PFSK-1 (cell line): ENCODE results near the gene SERPINA9.

ENCODE experiments used
- POLR2AphosphoS5 ChIP-seq: IDR thresholded peaks from 2 replicates; pipeline ENCODE4 v1.6.1; 2012; ENCODE audit warnings: low read depth, mild to moderate bottlenecking, control low read depth, low read length, moderate library complexity
- SIN3A ChIP-seq: IDR thresholded peaks from 2 replicates; pipeline ENCODE4 v1.6.1; 2012; ENCODE audit warnings: mild to moderate bottlenecking, low read length, moderate library complexity, borderline replicate concordance; ENCODE audit not compliant: insufficient read depth
- TF ChIP-seq, protein P1 (sequence below), 2 experiments: IDR thresholded peaks; 2 replicates each; pipeline versions ENCODE4 v1.6.1 to v1.8.0; 2011 to 2012; ENCODE audit warnings: low read depth in 2 of 2, low read length in 2 of 2, control low read depth in 1 of 2, inconsistent platforms in 1 of 2, mild to moderate bottlenecking in 1 of 2, moderate library complexity in 1 of 2; ENCODE audit not compliant: insufficient read depth in 1 of 2

DNA sequence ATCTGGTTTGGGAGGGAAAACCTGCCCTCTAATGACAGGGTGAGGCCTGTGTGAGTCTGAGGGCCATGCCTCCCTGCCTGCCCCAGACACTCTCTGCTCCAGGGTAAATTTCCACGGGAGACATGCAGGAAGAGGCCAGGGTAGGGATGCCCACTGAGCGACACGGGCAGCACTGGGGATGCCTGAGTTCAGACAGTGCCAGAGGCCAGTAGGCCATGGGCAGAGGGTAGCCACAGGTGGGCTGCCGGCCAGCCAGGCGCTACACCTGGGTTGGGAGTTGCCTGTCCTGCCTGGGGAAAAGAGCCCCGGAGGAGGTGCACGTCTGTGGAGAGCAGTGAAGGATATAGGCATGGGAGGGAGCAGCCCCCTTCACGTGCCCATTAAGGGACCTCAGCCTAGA is 29.6 kb upstream of the SERPINA9 start:
- TF ChIP-seq SIN3A (no peak), POLR2AphosphoS5 (no peak)
- TF ChIP-seq, protein P1, sequence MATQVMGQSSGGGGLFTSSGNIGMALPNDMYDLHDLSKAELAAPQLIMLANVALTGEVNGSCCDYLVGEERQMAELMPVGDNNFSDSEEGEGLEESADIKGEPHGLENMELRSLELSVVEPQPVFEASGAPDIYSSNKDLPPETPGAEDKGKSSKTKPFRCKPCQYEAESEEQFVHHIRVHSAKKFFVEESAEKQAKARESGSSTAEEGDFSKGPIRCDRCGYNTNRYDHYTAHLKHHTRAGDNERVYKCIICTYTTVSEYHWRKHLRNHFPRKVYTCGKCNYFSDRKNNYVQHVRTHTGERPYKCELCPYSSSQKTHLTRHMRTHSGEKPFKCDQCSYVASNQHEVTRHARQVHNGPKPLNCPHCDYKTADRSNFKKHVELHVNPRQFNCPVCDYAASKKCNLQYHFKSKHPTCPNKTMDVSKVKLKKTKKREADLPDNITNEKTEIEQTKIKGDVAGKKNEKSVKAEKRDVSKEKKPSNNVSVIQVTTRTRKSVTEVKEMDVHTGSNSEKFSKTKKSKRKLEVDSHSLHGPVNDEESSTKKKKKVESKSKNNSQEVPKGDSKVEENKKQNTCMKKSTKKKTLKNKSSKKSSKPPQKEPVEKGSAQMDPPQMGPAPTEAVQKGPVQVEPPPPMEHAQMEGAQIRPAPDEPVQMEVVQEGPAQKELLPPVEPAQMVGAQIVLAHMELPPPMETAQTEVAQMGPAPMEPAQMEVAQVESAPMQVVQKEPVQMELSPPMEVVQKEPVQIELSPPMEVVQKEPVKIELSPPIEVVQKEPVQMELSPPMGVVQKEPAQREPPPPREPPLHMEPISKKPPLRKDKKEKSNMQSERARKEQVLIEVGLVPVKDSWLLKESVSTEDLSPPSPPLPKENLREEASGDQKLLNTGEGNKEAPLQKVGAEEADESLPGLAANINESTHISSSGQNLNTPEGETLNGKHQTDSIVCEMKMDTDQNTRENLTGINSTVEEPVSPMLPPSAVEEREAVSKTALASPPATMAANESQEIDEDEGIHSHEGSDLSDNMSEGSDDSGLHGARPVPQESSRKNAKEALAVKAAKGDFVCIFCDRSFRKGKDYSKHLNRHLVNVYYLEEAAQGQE (IDR thresholded peaks at IDR 0.05; ENCODE audit: insufficient read depth in 1 of 2, low read depth in 2 of 2, low read length in 2 of 2) = no peak
